ENCODE measurements around the gene CUBN. TPM values are rescaled to one million over a fixed set of nuclear protein-coding genes. Genes with fewer than 3 reads are reported as not detected.

The CUBN gene
- total and polyA plus RNA-seq, 9 of the 15 experiments (the other 6 are each of a cell fraction or from before 2014, with no cell fraction given): 0.04 to 0.33 (median 0.09) TPM

- DNase-seq (ENCODE audit: extremely low read depth in 1 of 4, low spot score in 3 of 4): no peak
- H3K27me3 ChIP-seq (ENCODE audit: control insufficient read depth in 2 of 2, insufficient read depth in 2 of 2, low read length in 2 of 2): no peaks in the 10 kb centered on the region
- H3K79me2 ChIP-seq (ENCODE audit: control insufficient read depth, insufficient read depth, low read length): no peaks in the 10 kb centered on the region
- no peak overlapping the region for H3K4me3 ChIP-seq
- POLR2A ChIA-PET: no interaction called here
- in situ Hi-C loops (cut with MboI) (no loop called here), intact Hi-C loops (cut with micrococcal nuclease) (no loop called here)
- no peak overlapping the region for H3K27ac ChIP-seq (ENCODE audit: extremely low read depth, low read depth, low read length)
- no TSS peak for BruUV-seq (replicated peaks)
- ATAC-seq: no peak
- CTCF ChIA-PET (ENCODE audit: low intra/inter-chr PET ratio): no interaction called here
- no peaks in the 10 kb centered on the region for H3K9me1 ChIP-seq (ENCODE audit: control insufficient read depth, insufficient read depth, low read length)
- no peaks in the 10 kb centered on the region for H3K4me1 ChIP-seq (replicated peaks in 1 of 2; ENCODE audit: control insufficient read depth in 2 of 2, insufficient read depth in 2 of 2, low read length in 2 of 2)
- no peak overlapping the region for H3K4me2 ChIP-seq (ENCODE audit: insufficient read depth, low read length)
- no peaks in the 10 kb centered on the region for H3K9me3 ChIP-seq (replicated peaks; ENCODE audit: control insufficient read depth, insufficient read depth, low read depth, low read length)
- WGBS (ENCODE audit: insufficient coverage, low coverage, missing lambda C conversion rate): 16% methylated on average over 3 of the region's 3 CpGs
- H4K20me1 ChIP-seq (replicated peaks; ENCODE audit: control insufficient read depth, insufficient read depth, low read length): no peaks in the 10 kb centered on the region
- H3K36me3 ChIP-seq (ENCODE audit: control insufficient read depth, insufficient read depth, low read length): no peaks in the 10 kb centered on the region
- no peak for FAIRE-seq
- H3K9ac ChIP-seq (ENCODE audit: insufficient read depth in 1 of 2, low read depth in 2 of 2, low read length in 2 of 2): no peak overlapping the region
- TF ChIP-seq PHF20 (IDR thresholded peaks at IDR 0.05; ENCODE audit: partially characterized antibody) (no peak), SMARCA5 (IDR thresholded peaks at IDR 0.05) (no peak), USF2 (CRISPR knock-in tag; IDR thresholded peaks at IDR 0.05) (no peak), ZNF512 (tag; IDR thresholded peaks at IDR 0.05) (no peak)
- no peak overlapping the region for H2AFZ ChIP-seq (ENCODE audit: low read depth, low read length)
These were observed 205.9 kb downstream of the CUBN start for GRCh38 chr10:16923726-16924125.

- DNase-seq (ENCODE audit: extremely low read depth in 1 of 4, low spot score in 3 of 4): no peak
- ChIA-PET CTCF (ENCODE audit: low intra/inter-chr PET ratio) (no interaction called here), POLR2A (no interaction called here)
- H3K27ac ChIP-seq (ENCODE audit: extremely low read depth, low read depth, low read length): no peak overlapping the region
- no peaks in the 10 kb centered on the region for H3K36me3 ChIP-seq (ENCODE audit: control insufficient read depth, insufficient read depth, low read length)
- in situ Hi-C loops (cut with MboI) (no loop called here), intact Hi-C loops (cut with micrococcal nuclease) (no loop called here)
- H3K4me3 ChIP-seq: no peak overlapping the region
- no peak overlapping the region for H3K9ac ChIP-seq (ENCODE audit: insufficient read depth in 1 of 2, low read depth in 2 of 2, low read length in 2 of 2)
- no peaks in the 10 kb centered on the region for H3K79me2 ChIP-seq (ENCODE audit: control insufficient read depth, insufficient read depth, low read length)
- BruUV-seq (replicated peaks): no TSS peak
- WGBS (ENCODE audit: insufficient coverage, low coverage, missing lambda C conversion rate): 12% methylated on average over 2 of the region's 2 CpGs
- no peaks in the 10 kb centered on the region for H3K4me1 ChIP-seq (replicated peaks in 1 of 2; ENCODE audit: control insufficient read depth in 2 of 2, insufficient read depth in 2 of 2, low read length in 2 of 2)
- no peaks in the 10 kb centered on the region for H3K9me1 ChIP-seq (ENCODE audit: control insufficient read depth, insufficient read depth, low read length)
- FAIRE-seq: no peak
- H4K20me1 ChIP-seq (replicated peaks; ENCODE audit: control insufficient read depth, insufficient read depth, low read length): no peaks in the 10 kb centered on the region
- no peak overlapping the region for H3K4me2 ChIP-seq (ENCODE audit: insufficient read depth, low read length)
- no peaks in the 10 kb centered on the region for H3K27me3 ChIP-seq (ENCODE audit: control insufficient read depth in 2 of 2, insufficient read depth in 2 of 2, low read length in 2 of 2)
- no peaks in the 10 kb centered on the region for H3K9me3 ChIP-seq (replicated peaks; ENCODE audit: control insufficient read depth, insufficient read depth, low read depth, low read length)
- no peak overlapping the region for H2AFZ ChIP-seq (ENCODE audit: low read depth, low read length)
- no peak for ATAC-seq
- TF ChIP-seq YY1 (IDR thresholded peaks at IDR 0.05; ENCODE audit: borderline replicate concordance in 1 of 3, control insufficient read depth in 1 of 3, extremely low read depth in 1 of 3, insufficient read depth in 3 of 3, insufficient read length in 1 of 3, insufficient replicate concordance in 2 of 3, low read depth in 1 of 3, low read length in 2 of 3) (no peak), TCF7L2 (IDR thresholded peaks at IDR 0.05; ENCODE audit: low read depth, low read length) (no peak), SPI1 (IDR thresholded peaks at IDR 0.05; ENCODE audit: borderline replicate concordance, low read depth, low read length) (no peak), CUX1 (CRISPR knock-in tag; IDR thresholded peaks at IDR 0.05) (no peak)
These were observed 206.3 kb downstream of the CUBN start for GRCh38 chr10:16923309-16923708.

Measured in K562 (cell line).